GM12878 (cell line): ENCODE results near the gene PIPOX. TPM values are rescaled to one million over a fixed set of nuclear protein-coding genes. Genes with fewer than 3 reads are reported as not detected.

Source experiments
- ATAC-seq: fragments of 200-7000 bp; cut with Tn5 transposase; 3 replicates; pipeline ENCODE4 v1.9.1; 2020; ENCODE audit warnings: mild to moderate bottlenecking, moderate library complexity
- BruUV-seq: library from RNA; stranded (reverse); fragments of 400-500 nt; replicated peaks from 2 replicates; lab custom pipeline; 2021; lab: Mats Ljungman, UMichigan
- CTCF ChIA-PET: fragments of 300-600 bp; sonication (Branson Sonifier 250); formaldehyde crosslinking; extraction: SDS; loops from one replicate; lab custom pipeline; 2021; ENCODE audit warnings: inconsistent platforms; lab: Yijun Ruan, JAX
- POLR2A ChIA-PET: fragments of 350-600 bp; formaldehyde crosslinking; extraction: SDS; loops from one replicate; lab custom pipeline; 2021; ENCODE audit warnings: inconsistent platforms; lab: Charles Lee
- RAD21 ChIA-PET: fragments of 300-600 bp; sonication (Branson Sonifier 250); formaldehyde crosslinking; loops from one replicate; lab custom pipeline; 2023; ENCODE audit warnings: antibody characterized with exemption; ENCODE audit not compliant: unreplicated experiment; lab: Charles Lee
- SMC1A ChIA-PET: fragments of 300-600 bp; sonication (Branson Sonifier 250); formaldehyde crosslinking; loops from one replicate; lab custom pipeline; 2023; ENCODE audit not compliant: unreplicated experiment, uncharacterized antibody; lab: Charles Lee
- DNase-seq: peaks from one replicate; pipeline ENCODE4 v3.0.0-alpha.2; 2011; ENCODE audit warnings: low read depth, low spot score
- FAIRE-seq: peaks from 3 replicates; lab custom pipeline; 2011; peaks lifted over from hg19 to GRCh38; lab: Jason Lieb, UNC
- H2AFZ ChIP-seq: 2 replicates; pipeline ENCODE4 v1.6.0; 2011; ENCODE audit warnings: low read depth, low read length, control low read depth; ENCODE audit not compliant: control insufficient read depth
- H3K27ac ChIP-seq: 2 replicates; pipeline ENCODE4 v1.5.1; 2011; ENCODE audit warnings: control low read depth; ENCODE audit not compliant: control insufficient read depth, insufficient read depth
- H3K27me3 ChIP-seq, 2 experiments: replicated peaks in 1 of 2; 2 replicates each; pipeline versions ENCODE4 v1.6.0 to v1.6.1; 2011; ENCODE audit warnings: low read length in 1 of 2; ENCODE audit not compliant: control insufficient read depth in 2 of 2, insufficient read depth in 2 of 2
- H3K36me3 ChIP-seq, 2 experiments: 2 replicates each; pipeline ENCODE4 v1.5.1; 2011; ENCODE audit warnings: low read length in 1 of 2; ENCODE audit not compliant: control insufficient read depth in 2 of 2, insufficient read depth in 2 of 2
- H3K4me1 ChIP-seq: 2 replicates; pipeline ENCODE4 v1.6.1; 2011; ENCODE audit warnings: mild to moderate bottlenecking, low read length, moderate library complexity, mixed read lengths; ENCODE audit not compliant: control insufficient read depth, insufficient read depth
- H3K4me2 ChIP-seq: 2 replicates; pipeline ENCODE4 v1.6.0; 2011; ENCODE audit warnings: control low read depth; ENCODE audit not compliant: control insufficient read depth, insufficient read depth
- H3K4me3 ChIP-seq: fragments of 200-600 bp; sonication (generic); 2 replicates; pipeline ENCODE4 v1.5.1; 2016
- H3K79me2 ChIP-seq: 2 replicates; pipeline ENCODE4 v1.6.0; 2011; ENCODE audit warnings: low read length; ENCODE audit not compliant: control insufficient read depth, insufficient read depth
- H3K9ac ChIP-seq: 2 replicates; pipeline ENCODE4 v1.8.0; 2011; ENCODE audit warnings: low read length, control low read depth, mixed read lengths; ENCODE audit not compliant: control insufficient read depth, insufficient read depth
- H3K9me3 ChIP-seq: replicated peaks from 3 replicates; pipeline ENCODE4 v1.5.1; 2011; ENCODE audit warnings: mild to moderate bottlenecking, low read length; ENCODE audit not compliant: control insufficient read depth, insufficient read depth
- H4K20me1 ChIP-seq: 2 replicates; pipeline ENCODE4 v1.6.0; 2011; ENCODE audit not compliant: control insufficient read depth, insufficient read depth
- CEBPB ChIP-seq, 2 experiments: fragments of 150-350 bp in 1 of 2; IDR thresholded peaks; 2 replicates each; pipeline ENCODE4 v1.6.1; 2012 to 2014; ENCODE audit warnings: low read depth in 2 of 2, low read length in 2 of 2, borderline replicate concordance in 1 of 2, inconsistent platforms in 1 of 2
- CHD4 ChIP-seq: fragments of 200-600 bp; sonication (generic); IDR thresholded peaks from 2 replicates; pipeline ENCODE4 v1.6.1; 2016; ENCODE audit warnings: mild to moderate bottlenecking
- ESRRA ChIP-seq: IDR thresholded peaks from 2 replicates; pipeline ENCODE4 v1.6.1; 2012; ENCODE audit warnings: mild to moderate bottlenecking, low read length, improper control_type of control experiment
- IKZF2 ChIP-seq, 2 experiments: fragments of 450-650 bp; IDR thresholded peaks; 2 replicates each; pipeline ENCODE4 v1.6.1; 2017; ENCODE audit warnings: mild to moderate bottlenecking in 2 of 2, moderate library complexity in 2 of 2
- MEF2B ChIP-seq: fragments of 450-650 bp; IDR thresholded peaks from 2 replicates; pipeline ENCODE4 v1.6.1; 2018; ENCODE audit warnings: mild to moderate bottlenecking, moderate library complexity; ENCODE audit not compliant: partially characterized antibody, poor library complexity, severe bottlenecking
- NRF1 ChIP-seq: conservative IDR thresholded peaks from 2 replicates; pipeline ENCODE4 v1.6.1; 2011; ENCODE audit warnings: mild to moderate bottlenecking, low read depth, low read length, improper control_type of control experiment
- SIX5 ChIP-seq: IDR thresholded peaks from 2 replicates; pipeline ENCODE4 v1.6.1; 2011; ENCODE audit warnings: mild to moderate bottlenecking, low read depth, low read length, moderate library complexity; ENCODE audit not compliant: severe bottlenecking
- SMAD1 ChIP-seq: fragments of 450-650 bp; IDR thresholded peaks from 2 replicates; pipeline ENCODE4 v1.6.1; 2018; ENCODE audit warnings: mild to moderate bottlenecking, low read depth; ENCODE audit not compliant: partially characterized antibody
- SPI1 ChIP-seq: IDR thresholded peaks from 2 replicates; pipeline ENCODE4 v1.6.1; 2011; ENCODE audit warnings: low read depth, mild to moderate bottlenecking, low read length, moderate library complexity, borderline replicate concordance; ENCODE audit not compliant: insufficient read depth
- SREBF1 ChIP-seq: IDR thresholded peaks from 2 replicates; pipeline ENCODE4 v1.6.1; 2012; ENCODE audit warnings: mild to moderate bottlenecking, low read length
- TAF1 ChIP-seq: IDR thresholded peaks from 2 replicates; pipeline ENCODE4 v1.6.1; 2011; ENCODE audit warnings: mild to moderate bottlenecking, low read depth, low read length, borderline replicate concordance
- USF2 ChIP-seq: IDR thresholded peaks from 2 replicates; pipeline ENCODE4 v1.6.1; 2011; ENCODE audit warnings: low read depth, low read length, improper control_type of control experiment, borderline replicate concordance
- YY1 ChIP-seq: IDR thresholded peaks from 2 replicates; pipeline ENCODE4 v1.6.1; 2011; ENCODE audit warnings: low read depth, mild to moderate bottlenecking, low read length
- ZNF274 ChIP-seq: IDR thresholded peaks from one replicate; pipeline ENCODE4 v1.8.0; 2011; ENCODE audit not compliant: insufficient read length, insufficient read depth
- WGBS: methylation state at CpG from one replicate; pipeline ENCODE4 v1.1.6; 2016; ENCODE audit warnings: low lambda C conversion rate; ENCODE audit not compliant: insufficient replicate concordance, insufficient coverage; ENCODE audit errors: missing lambda C conversion rate; 5-methylcytosine and 5-hydroxymethylcytosine counted together
- in situ Hi-C: fragments of 300-500 bp; cut with MboI; formaldehyde crosslinking; loops from 9 replicates; pipeline ENCODE4 v1.14.3; 2018; ENCODE audit warnings: mixed read lengths
- intact Hi-C: fragments of 100-400 bp; cut with micrococcal nuclease; formaldehyde crosslinking; loops from one replicate; pipeline ENCODE4 v1.14.2; 2022; ENCODE audit not compliant: unreplicated experiment
- polyA plus RNA-seq, 11 experiments: library from polyadenylated mRNA; depleted of rRNA in 4 of 11; unstranded in 6 of 11; stranded (reverse) in 5 of 11; fragments of >200 nt; fragmentation: Nextera tagmentation in 4 of 11; fragmentation: Illumina TruSeq in 1 of 11; extraction: Ambion mirVana in 4 of 11; extraction: Trizol in 1 of 11; gene quantifications; 1 replicate in 1 of 11; 2 replicates in 10 of 11; pipeline versions ENCODE4 v1.2.1 to v1.2.3, GENCODE V29; 2011 to 2016; ENCODE audit warnings: inconsistent platforms in 2 of 11, missing spikeins in 2 of 11, low read depth in 1 of 11
- total RNA-seq, 4 experiments: library from RNA; depleted of rRNA in 3 of 4; stranded (reverse); fragments of >200 nt in 3 of 4; fragmentation: Illumina TruSeq in 1 of 4; extraction: Trizol in 1 of 4; gene quantifications; 2 replicates each; pipeline versions ENCODE4 v1.2.1 to v1.2.3, GENCODE V29; 2013 to 2021
- TF ChIP-seq, protein P1 (sequence below): IDR thresholded peaks from 2 replicates; pipeline ENCODE4 v1.6.1; 2012; ENCODE audit warnings: low read depth, low read length, improper control_type of control experiment
- TF ChIP-seq, protein P2 (sequence below): fragments of 450-650 bp; formaldehyde crosslinking; IDR thresholded peaks from 2 replicates; pipeline ENCODE4 v1.4.0; 2022; ENCODE audit warnings: mild to moderate bottlenecking, moderate library complexity
- TF ChIP-seq, protein P3 (sequence below): IDR thresholded peaks from 2 replicates; pipeline ENCODE4 v1.6.1; 2011; ENCODE audit warnings: low read depth, mild to moderate bottlenecking, low read length, moderate library complexity, borderline replicate concordance; ENCODE audit errors: extremely low read depth

PIPOX gene
- total and polyA plus RNA-seq, 10 of the 15 experiments (the other 5 are each of a cell fraction or from before 2014, with no cell fraction given), result 0.22 to 1.4 (median 0.56) TPM; not detected in 1

GRCh38 chr17:29041091-29041490 lies 1.9 kb upstream of the PIPOX start (continued):
- TF ChIP-seq, protein P1, sequence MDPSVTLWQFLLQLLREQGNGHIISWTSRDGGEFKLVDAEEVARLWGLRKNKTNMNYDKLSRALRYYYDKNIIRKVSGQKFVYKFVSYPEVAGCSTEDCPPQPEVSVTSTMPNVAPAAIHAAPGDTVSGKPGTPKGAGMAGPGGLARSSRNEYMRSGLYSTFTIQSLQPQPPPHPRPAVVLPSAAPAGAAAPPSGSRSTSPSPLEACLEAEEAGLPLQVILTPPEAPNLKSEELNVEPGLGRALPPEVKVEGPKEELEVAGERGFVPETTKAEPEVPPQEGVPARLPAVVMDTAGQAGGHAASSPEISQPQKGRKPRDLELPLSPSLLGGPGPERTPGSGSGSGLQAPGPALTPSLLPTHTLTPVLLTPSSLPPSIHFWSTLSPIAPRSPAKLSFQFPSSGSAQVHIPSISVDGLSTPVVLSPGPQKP, result no peak
- TF ChIP-seq TAF1 (no peak), SPI1 (no peak), SMAD1 (no peak), CHD4 (no peak)
- TF ChIP-seq, protein P2, sequence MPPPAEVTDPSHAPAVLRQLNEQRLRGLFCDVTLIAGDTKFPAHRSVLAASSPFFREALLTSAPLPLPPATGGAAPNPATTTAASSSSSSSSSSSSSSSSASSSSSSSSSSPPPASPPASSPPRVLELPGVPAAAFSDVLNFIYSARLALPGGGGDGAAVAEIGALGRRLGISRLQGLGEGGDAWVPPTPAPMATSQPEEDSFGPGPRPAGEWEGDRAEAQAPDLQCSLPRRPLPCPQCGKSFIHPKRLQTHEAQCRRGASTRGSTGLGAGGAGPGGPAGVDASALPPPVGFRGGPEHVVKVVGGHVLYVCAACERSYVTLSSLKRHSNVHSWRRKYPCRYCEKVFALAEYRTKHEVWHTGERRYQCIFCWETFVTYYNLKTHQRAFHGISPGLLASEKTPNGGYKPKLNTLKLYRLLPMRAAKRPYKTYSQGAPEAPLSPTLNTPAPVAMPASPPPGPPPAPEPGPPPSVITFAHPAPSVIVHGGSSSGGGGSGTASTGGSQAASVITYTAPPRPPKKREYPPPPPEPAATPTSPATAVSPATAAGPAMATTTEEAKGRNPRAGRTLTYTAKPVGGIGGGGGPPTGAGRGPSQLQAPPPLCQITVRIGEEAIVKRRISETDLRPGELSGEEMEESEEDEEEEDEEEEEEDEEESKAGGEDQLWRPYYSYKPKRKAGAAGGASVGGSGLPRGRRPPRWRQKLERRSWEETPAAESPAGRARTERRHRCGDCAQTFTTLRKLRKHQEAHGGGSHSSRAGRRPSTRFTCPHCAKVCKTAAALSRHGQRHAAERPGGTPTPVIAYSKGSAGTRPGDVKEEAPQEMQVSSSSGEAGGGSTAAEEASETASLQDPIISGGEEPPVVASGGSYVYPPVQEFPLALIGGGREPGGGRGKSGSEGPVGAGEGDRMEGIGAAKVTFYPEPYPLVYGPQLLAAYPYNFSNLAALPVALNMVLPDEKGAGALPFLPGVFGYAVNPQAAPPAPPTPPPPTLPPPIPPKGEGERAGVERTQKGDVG (CRISPR knock-in tag), result no peak

DNA sequence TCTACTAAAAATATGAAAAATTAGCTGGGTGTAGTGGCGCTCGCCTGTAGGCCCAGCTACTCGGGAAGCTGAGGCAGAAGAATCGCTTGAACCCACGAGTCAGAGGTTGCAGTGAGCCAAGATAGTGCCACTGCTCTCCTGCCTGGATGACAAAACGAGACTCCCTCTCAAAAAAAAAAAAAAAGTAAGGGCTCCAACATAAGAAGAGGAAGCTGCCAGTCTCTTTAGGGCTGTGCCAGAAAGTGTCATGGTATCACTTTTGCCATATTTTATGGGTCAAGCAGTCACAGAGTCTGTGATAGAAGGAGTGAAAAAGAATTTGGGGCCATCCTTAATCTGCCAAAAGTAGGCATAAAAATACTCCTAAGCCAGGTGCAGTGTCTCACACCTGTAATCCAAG lies 1.4 kb upstream of the PIPOX start:
- RAD21 ChIA-PET, result no interaction called here
- H3K79me2 ChIP-seq, result no peaks in the 10 kb centered on the region
- no peak overlapping the region for H3K9ac ChIP-seq
- no peak overlapping the region for H3K27ac ChIP-seq
- no peaks in the 10 kb centered on the region for H4K20me1 ChIP-seq
- BruUV-seq, result no TSS peak
- no peaks in the 10 kb centered on the region for H3K9me3 ChIP-seq
- no peaks in the 10 kb centered on the region; a peak in 1 of 4 replicates for H3K27me3 ChIP-seq
- TF ChIP-seq USF2, result no peak
- TF ChIP-seq IKZF2 (IDR thresholded peaks at IDR 0.05), result no peak
- TF ChIP-seq YY1, result no peak
- no peak for TF ChIP-seq ESRRA
- TF ChIP-seq SIX5, result no peak
- no peak for TF ChIP-seq MEF2B
- no peak for TF ChIP-seq NRF1
- TF ChIP-seq SREBF1, result no peak
- no peak for TF ChIP-seq CHD4
- TF ChIP-seq ZNF274, result no peak
- no peak for TF ChIP-seq CEBPB (IDR thresholded peaks at IDR 0.05; ENCODE audit: borderline replicate concordance in 1 of 2, low read depth in 2 of 2, low read length in 2 of 2)
- TF ChIP-seq, protein P3, sequence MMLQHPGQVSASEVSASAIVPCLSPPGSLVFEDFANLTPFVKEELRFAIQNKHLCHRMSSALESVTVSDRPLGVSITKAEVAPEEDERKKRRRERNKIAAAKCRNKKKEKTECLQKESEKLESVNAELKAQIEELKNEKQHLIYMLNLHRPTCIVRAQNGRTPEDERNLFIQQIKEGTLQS, result no peak
- SMC1A ChIA-PET, result interaction anchor here (0.6 kb wide), 1 partner anchor 11 kb away, joined by 3 read pairs; no protein-coding TSS in a partner anchor
- H3K4me1 ChIP-seq, result peaks cover 13% of the 10 kb centered on the region
- no peaks in the 10 kb centered on the region for H3K36me3 ChIP-seq
- H3K4me3 ChIP-seq, result no peak overlapping the region
- ATAC-seq, result no peak
- in situ Hi-C loops (no loop called here), intact Hi-C loops (no loop called here)
- DNase-seq, result no peak
- FAIRE-seq, result no peak
- no peak overlapping the region for H3K4me2 ChIP-seq
- POLR2A ChIA-PET, result no interaction called here
- no peak overlapping the region for H2AFZ ChIP-seq
- CTCF ChIA-PET, result interaction anchor here (2.6 kb wide), 1 partner anchor 76 kb away, joined by 7 read pairs; no protein-coding TSS in a partner anchor
- WGBS, result 69% methylated on average over 6 of the region's 6 CpGs
